Medulla oblongata (tissue), 1 donor: Measurements from ENCODE around the gene CD79B.

Source experiments
- DNase-seq: peaks from one replicate; pipeline ENCODE4 v3.0.0-alpha.2; 2015; ENCODE audit errors: extremely low spot score

CD79B gene

GRCh38 chr17:63954402-63955063 lies 22.4 kb upstream of the CD79B start:
- no peak for DNase-seq

- DNase-seq, result no peak
Observed at GRCh38 chr17:63950940-63951907, 19.1 kb upstream of the CD79B start.

GRCh38 chr17:63949576-63950250 lies 17.6 kb upstream of the CD79B start:
- DNase-seq, result no peak

GRCh38 chr17:63948521-63948920 lies 16.4 kb upstream of the CD79B start:
- no peak for DNase-seq

- no peak for DNase-seq
Observed at GRCh38 chr17:63947711-63948330, 15.7 kb upstream of the CD79B start.

GRCh38 chr17:63946440-63947363 lies 14.6 kb upstream of the CD79B start:
- peak; percentile 43 for DNase-seq

GRCh38 chr17:63945784-63946439 lies 13.8 kb upstream of the CD79B start:
- DNase-seq, result no peak

GRCh38 chr17:63944736-63945499 lies 12.8 kb upstream of the CD79B start:
- no peak for DNase-seq

GRCh38 chr17:63943745-63944144 lies 11.6 kb upstream of the CD79B start:
- no peak for DNase-seq

- no peak for DNase-seq
Observed at GRCh38 chr17:63942309-63942985, 10.3 kb upstream of the CD79B start.

- no peak for DNase-seq
Observed at GRCh38 chr17:63941751-63942150, 9.6 kb upstream of the CD79B start.

GRCh38 chr17:63941162-63941561 lies 9.0 kb upstream of the CD79B start:
- DNase-seq, result no peak

GRCh38 chr17:63940584-63940983 lies 8.5 kb upstream of the CD79B start:
- no peak for DNase-seq

- DNase-seq, result no peak
Observed at GRCh38 chr17:63939884-63940283, 7.8 kb upstream of the CD79B start.

- DNase-seq, result no peak
Observed at GRCh38 chr17:63939401-63939800, 7.3 kb upstream of the CD79B start.

GRCh38 chr17:63937920-63938319 lies 5.8 kb upstream of the CD79B start:
- DNase-seq, result no peak

- no peak for DNase-seq
Observed at GRCh38 chr17:63937319-63937718, 5.2 kb upstream of the CD79B start.

- no peak for DNase-seq
Observed at GRCh38 chr17:63934183-63935112, 2.3 kb upstream of the CD79B start.
